ENCODE data around the gene KIAA1958.

Gene KIAA1958

GRCh38 chr9:112608851-112609250 lies 122.2 kb downstream of the KIAA1958 start:
- no peak for DNase-seq

GRCh38 chr9:112615584-112616266 lies 129.1 kb downstream of the KIAA1958 start:
- no peak for DNase-seq

DNA sequence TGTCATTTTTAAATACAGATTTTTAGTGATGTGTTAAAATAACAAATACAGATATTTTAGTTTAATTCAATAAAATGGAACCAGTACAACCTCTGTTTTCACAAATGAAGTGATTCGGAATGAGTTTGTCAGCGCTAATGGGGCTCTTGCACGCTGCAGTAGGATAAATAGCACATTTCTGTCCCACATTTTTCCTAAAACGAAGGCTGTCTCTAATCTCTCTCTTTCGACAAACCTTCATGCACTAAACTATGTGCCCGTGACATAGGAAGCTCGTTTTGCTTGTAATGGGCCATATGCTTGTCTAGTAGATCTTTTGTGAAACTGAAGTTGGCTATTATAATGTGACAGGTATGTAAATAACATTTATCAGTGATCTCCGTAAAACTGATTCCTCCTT lies 130.7 kb downstream of the KIAA1958 start:
- no peak for DNase-seq

GRCh38 chr9:112618385-112619009 lies 131.9 kb downstream of the KIAA1958 start:
- no peak for DNase-seq

GRCh38 chr9:112620388-112620787 lies 133.8 kb downstream of the KIAA1958 start:
- no peak for DNase-seq

DNA sequence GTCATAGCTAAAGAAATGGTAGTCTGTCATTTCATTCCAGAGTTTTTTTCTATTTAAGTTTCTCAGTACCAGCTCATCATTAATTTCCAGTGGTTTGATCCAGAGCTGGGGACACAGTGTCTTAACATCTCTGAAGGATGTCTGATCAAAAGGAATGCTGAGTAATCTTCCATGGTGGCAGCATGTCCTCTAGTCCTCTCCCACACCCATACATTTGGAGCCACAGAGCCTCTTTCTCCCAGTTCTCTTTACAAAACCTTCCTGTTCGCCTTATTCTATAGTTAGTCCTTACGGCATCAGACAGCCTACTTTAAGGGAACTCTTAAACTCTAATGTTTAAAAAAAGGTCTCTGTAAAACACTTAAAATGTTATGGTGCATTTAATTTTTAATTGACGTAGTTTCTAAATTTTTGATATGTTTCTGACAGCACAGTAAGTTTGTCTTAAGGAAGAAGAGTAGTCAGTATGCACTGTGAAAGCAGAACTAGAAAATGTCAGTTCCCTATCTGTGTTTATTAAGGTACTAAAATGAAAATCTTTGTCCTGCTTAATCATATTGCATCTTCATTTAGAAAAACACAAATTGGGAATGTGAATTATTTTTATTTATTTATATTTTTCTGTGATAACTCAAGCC lies 134.5 kb downstream of the KIAA1958 start:
- no peak for DNase-seq

DNA sequence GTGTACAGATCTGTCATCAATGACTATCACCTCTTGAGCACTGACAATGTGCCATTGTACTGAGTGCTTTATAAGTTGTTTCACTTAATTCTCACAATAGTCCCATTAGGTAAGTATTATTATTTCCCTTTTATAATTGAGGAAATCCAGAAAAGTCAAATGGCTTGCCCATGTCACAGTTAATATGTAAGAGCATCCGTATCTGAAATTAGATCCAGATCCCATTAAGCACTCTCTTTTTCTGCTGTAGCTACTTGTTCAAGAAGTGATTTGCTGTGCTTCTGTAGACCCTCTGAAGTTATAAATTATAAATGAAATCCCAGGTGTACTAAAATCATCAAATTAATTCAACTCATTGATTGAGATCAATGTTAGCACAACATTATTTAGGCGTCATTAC lies 136.6 kb downstream of the KIAA1958 start:
- DNase-seq: no peak

DNA sequence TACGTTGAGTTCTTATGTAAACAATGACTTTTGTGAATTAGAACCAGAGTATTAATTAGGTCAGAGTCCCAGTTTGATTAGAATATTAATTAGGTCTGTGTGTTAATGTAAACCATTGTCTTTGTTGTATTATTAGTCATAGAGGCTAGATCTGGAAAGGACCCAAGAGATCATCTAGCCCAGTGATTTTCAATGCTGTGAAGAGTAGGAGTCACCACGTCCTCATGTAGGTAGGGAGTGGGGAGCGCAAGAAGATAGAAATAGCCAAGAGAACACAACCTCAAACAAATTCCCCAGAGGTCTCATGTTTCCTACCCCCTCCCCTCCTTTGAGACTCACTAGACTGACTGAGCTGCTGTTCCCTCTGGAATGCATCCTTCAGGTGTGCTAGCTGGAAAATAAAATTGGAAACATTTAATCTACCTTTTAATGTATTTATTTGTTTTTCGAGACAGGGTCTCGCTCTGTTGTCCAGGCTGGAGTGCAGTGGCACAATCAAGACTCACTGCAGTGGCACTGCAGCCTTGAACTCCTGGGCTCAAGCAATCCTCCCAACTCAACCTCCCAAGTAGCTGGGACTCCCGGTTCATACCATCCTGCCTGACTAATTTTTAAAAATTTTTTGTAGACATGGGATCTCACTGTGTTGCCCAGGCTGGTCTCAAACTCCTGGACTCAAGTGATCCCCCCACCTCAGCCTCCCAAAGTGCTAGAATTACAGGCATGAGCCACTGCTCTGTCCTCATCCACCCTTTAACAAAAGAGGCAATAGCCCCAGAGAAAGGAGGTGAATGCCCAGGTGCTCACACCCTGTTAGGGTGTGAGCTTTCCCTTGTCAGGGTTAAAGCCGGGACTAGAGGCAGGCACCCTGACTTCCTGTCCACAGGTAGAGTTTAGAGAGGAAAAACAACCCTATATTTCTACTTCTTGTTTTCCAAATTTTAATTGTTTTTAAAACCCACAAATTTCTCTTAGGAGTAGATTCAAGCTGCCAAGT lies 138.4 kb downstream of the KIAA1958 start:
- DNase-seq: no peak

- no peak for DNase-seq
These were observed 143.3 kb downstream of the KIAA1958 start for GRCh38 chr9:112629671-112630485.

- DNase-seq: no peak
These were observed 144.9 kb downstream of the KIAA1958 start for GRCh38 chr9:112631313-112632070.

DNA sequence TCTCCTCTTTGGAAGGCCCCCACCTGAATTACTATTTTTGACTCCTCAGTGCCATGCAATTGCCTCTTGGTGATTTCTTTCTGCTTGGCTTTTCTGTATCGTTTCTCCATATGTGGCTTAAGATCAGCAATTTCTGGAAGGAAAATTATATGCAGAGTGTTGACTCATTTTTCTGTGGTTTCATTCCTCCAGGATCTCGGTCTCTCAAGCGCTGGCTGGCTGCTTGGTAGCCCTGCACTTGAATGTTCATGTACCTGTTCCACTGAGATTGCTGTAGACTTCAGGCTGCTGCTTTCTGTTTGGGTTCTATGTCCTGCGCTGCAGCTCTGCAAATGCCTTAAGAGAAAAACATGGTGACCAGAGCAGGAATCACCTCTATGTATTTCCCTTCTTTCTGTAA lies 153.7 kb downstream of the KIAA1958 start:
- DNase-seq: no peak

GRCh38 chr9:112642126-112642525 lies 155.5 kb downstream of the KIAA1958 start:
- DNase-seq: no peak

GRCh38 chr9:112647596-112647995 lies 161.0 kb downstream of the KIAA1958 start:
- DNase-seq: no peak

GRCh38 chr9:112648624-112649023 lies 162.0 kb downstream of the KIAA1958 start:
- no peak for DNase-seq

DNA sequence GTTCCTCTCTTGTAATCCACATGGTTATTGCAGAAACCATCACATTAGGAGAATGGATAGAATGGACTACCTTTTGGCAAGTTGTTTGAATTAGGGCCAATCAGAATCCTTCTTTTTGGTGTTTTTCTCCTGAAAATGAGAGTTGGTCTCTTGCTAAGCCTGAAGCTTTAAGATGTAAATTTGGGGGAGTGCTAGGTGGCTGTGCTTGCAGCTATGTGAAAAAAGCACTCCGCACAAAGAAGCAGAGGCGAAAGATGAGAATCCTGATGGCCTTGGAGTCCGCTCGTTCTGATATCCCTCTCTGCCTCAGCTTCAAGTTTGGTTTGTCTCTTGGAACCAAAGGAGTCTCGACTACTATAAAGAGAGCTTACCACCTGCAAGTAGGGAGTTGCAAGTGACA lies 167.7 kb downstream of the KIAA1958 start:
- DNase-seq: no peak

GRCh38 chr9:112655668-112656067 lies 169.0 kb downstream of the KIAA1958 start:
- DNase-seq: no peak

GRCh38 chr9:112659906-112660305 lies 173.3 kb downstream of the KIAA1958 start:
- no peak for DNase-seq

GRCh38 chr9:112663681-112664080 lies 177.1 kb downstream of the KIAA1958 start:
- no peak for DNase-seq

- no peak for DNase-seq
These were observed 177.9 kb downstream of the KIAA1958 start for GRCh38 chr9:112664531-112664930.

- no peak for DNase-seq
These were observed 178.7 kb downstream of the KIAA1958 start for GRCh38 chr9:112665347-112665746.

GRCh38 chr9:112669326-112669725 lies 182.7 kb downstream of the KIAA1958 start:
- no peak for DNase-seq

All from SIG-M5 (cell line).